Loucy (cell line): Measurements from ENCODE around the gene MACROD2.

Experiments
- H2AFZ ChIP-seq: fragments of 200-600 bp; sonication (generic); 2 replicates; pipeline ENCODE4 v1.6.0; 2016; ENCODE audit warnings: antibody characterized with exemption, mild to moderate bottlenecking, low read length, moderate library complexity
- H3F3A ChIP-seq: fragments of 200-600 bp; 2 replicates; pipeline ENCODE4 v1.6.0; 2016; ENCODE audit warnings: antibody characterized with exemption, low read depth, mild to moderate bottlenecking
- H3K27me3 ChIP-seq: fragments of 200-600 bp; sonication (generic); 2 replicates; pipeline ENCODE4 v1.6.1; 2014; ENCODE audit warnings: low read length, mild to moderate bottlenecking; ENCODE audit not compliant: insufficient read depth, poor library complexity, severe bottlenecking
- H3K36me3 ChIP-seq: fragments of 200-600 bp; sonication (generic); 2 replicates; pipeline ENCODE4 v1.6.1; 2016; ENCODE audit warnings: low read length; ENCODE audit not compliant: insufficient read depth
- H3K4me1 ChIP-seq: fragments of 200-600 bp; sonication (generic); 2 replicates; pipeline ENCODE4 v1.5.1; 2014; ENCODE audit warnings: low read length, mild to moderate bottlenecking; ENCODE audit not compliant: insufficient read depth, poor library complexity, severe bottlenecking
- H3K4me2 ChIP-seq: fragments of 200-600 bp; sonication (generic); 2 replicates; pipeline ENCODE4 v1.6.0; 2014; ENCODE audit warnings: antibody characterized with exemption, low read length, low read depth, mild to moderate bottlenecking; ENCODE audit not compliant: poor library complexity, severe bottlenecking
- H3K4me3 ChIP-seq: fragments of 200-600 bp; sonication (generic); 2 replicates; pipeline ENCODE4 v1.5.1; 2014; ENCODE audit warnings: low read length, mild to moderate bottlenecking, mixed read lengths; ENCODE audit not compliant: poor library complexity, severe bottlenecking
- H3K79me2 ChIP-seq: fragments of 200-600 bp; sonication (generic); 2 replicates; pipeline ENCODE4 v1.6.1; 2014; ENCODE audit warnings: low read length; ENCODE audit not compliant: insufficient read depth
- H3K9ac ChIP-seq: fragments of 200-600 bp; sonication (generic); 2 replicates; pipeline ENCODE4 v1.6.0; 2014; ENCODE audit warnings: mild to moderate bottlenecking, low read depth, low read length, moderate library complexity; ENCODE audit not compliant: poor library complexity, severe bottlenecking
- H3K9me2 ChIP-seq: fragments of 200-600 bp; sonication (generic); replicated peaks from 2 replicates; pipeline ENCODE4 v1.6.1; 2016; ENCODE audit warnings: low read depth, low read length, mixed read lengths
- H3K9me3 ChIP-seq: fragments of 200-600 bp; sonication (generic); 2 replicates; pipeline ENCODE4 v1.6.1; 2014; ENCODE audit warnings: mild to moderate bottlenecking, antibody characterized with exemption, low read length, low read depth; ENCODE audit not compliant: insufficient read depth
- H4K20me1 ChIP-seq: fragments of 200-600 bp; sonication (generic); 2 replicates; pipeline ENCODE4 v1.6.0; 2014; ENCODE audit warnings: antibody characterized with exemption, low read length, mild to moderate bottlenecking; ENCODE audit not compliant: insufficient read depth, poor library complexity, severe bottlenecking
- EZH2phosphoT487 ChIP-seq: fragments of 200-600 bp; IDR thresholded peaks from 2 replicates; pipeline ENCODE4 v1.6.1; 2018; ENCODE audit warnings: antibody characterized with exemption, mild to moderate bottlenecking, moderate library complexity, borderline replicate concordance
- TF ChIP-seq, protein P1 (sequence below): fragments of 200-600 bp; sonication (generic); conservative IDR thresholded peaks from 2 replicates; pipeline ENCODE4 v1.5.1; 2014; ENCODE audit warnings: mild to moderate bottlenecking, antibody characterized with exemption, low read length

The MACROD2 gene

DNA sequence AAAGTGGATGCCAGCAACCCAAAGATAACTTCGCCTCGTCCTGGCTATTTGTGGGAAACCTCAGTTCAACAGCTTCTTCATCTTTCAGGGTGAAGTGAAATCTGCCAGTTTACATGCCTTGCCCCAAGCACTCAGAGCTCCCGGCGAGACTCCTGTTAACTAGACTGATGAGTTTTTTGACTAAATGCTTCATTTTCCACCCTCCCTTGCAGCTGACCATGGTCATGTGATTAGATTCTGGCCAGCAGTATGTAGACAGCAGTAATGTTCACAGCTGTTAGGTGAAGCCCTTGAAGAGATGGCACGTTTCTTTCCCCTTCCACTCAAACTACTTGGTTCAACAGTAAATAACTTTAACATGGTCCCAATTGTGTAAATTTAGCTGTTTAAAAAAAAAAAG, 1060.9 kb downstream of the MACROD2 start:
- Histone ChIP-seq H3K36me3 (no peaks in the 10 kb centered on the region), H3K27me3 (no peaks in the 10 kb centered on the region), H3K4me1 (no peaks in the 10 kb centered on the region), H4K20me1 (no peaks in the 10 kb centered on the region), H3F3A (no peaks in the 10 kb centered on the region), H3K4me3 (no peak overlapping the region), H3K9me3 (no peaks in the 10 kb centered on the region; the same call in 1 of the 2 replicates), H3K9ac (no peak overlapping the region), H3K79me2 (no peaks in the 10 kb centered on the region), H3K9me2 (no peaks in the 10 kb centered on the region), H3K4me2 (no peak overlapping the region), H2AFZ (no peak overlapping the region)
- TF ChIP-seq, protein P1, sequence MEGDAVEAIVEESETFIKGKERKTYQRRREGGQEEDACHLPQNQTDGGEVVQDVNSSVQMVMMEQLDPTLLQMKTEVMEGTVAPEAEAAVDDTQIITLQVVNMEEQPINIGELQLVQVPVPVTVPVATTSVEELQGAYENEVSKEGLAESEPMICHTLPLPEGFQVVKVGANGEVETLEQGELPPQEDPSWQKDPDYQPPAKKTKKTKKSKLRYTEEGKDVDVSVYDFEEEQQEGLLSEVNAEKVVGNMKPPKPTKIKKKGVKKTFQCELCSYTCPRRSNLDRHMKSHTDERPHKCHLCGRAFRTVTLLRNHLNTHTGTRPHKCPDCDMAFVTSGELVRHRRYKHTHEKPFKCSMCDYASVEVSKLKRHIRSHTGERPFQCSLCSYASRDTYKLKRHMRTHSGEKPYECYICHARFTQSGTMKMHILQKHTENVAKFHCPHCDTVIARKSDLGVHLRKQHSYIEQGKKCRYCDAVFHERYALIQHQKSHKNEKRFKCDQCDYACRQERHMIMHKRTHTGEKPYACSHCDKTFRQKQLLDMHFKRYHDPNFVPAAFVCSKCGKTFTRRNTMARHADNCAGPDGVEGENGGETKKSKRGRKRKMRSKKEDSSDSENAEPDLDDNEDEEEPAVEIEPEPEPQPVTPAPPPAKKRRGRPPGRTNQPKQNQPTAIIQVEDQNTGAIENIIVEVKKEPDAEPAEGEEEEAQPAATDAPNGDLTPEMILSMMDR: no peak
- no peak for TF ChIP-seq EZH2phosphoT487

DNA sequence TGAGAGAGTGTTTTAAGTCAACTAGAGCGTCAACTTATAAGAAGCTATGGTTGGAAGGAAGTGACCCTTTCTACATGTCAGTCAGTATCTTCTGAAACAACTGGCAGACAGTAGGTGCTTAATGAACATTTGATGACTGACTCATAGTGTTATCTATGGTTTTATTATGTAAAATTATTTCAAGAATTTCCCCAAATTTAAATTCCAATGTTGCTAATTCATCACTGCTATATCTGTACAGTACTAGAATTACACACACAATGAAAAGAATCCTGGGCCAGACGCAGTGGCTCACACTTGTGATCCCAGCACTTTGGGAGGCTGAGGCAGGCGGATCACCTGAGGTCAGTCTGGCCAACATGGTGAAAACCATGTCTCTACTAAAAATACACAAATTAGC, 1063.5 kb downstream of the MACROD2 start:
- no peaks in the 10 kb centered on the region for H3F3A ChIP-seq
- H3K4me3 ChIP-seq: no peak overlapping the region
- no peak overlapping the region for H2AFZ ChIP-seq
- H4K20me1 ChIP-seq: no peaks in the 10 kb centered on the region
- no peaks in the 10 kb centered on the region for H3K9me2 ChIP-seq
- H3K9ac ChIP-seq: no peak overlapping the region
- no peaks in the 10 kb centered on the region for H3K79me2 ChIP-seq
- TF ChIP-seq, protein P1: no peak
- TF ChIP-seq EZH2phosphoT487: no peak
- H3K4me1 ChIP-seq: peaks cover 7% of the 10 kb centered on the region
- H3K36me3 ChIP-seq: no peaks in the 10 kb centered on the region
- no peaks in the 10 kb centered on the region for H3K9me3 ChIP-seq
- H3K27me3 ChIP-seq: no peaks in the 10 kb centered on the region
- H3K4me2 ChIP-seq: no peak overlapping the region

DNA sequence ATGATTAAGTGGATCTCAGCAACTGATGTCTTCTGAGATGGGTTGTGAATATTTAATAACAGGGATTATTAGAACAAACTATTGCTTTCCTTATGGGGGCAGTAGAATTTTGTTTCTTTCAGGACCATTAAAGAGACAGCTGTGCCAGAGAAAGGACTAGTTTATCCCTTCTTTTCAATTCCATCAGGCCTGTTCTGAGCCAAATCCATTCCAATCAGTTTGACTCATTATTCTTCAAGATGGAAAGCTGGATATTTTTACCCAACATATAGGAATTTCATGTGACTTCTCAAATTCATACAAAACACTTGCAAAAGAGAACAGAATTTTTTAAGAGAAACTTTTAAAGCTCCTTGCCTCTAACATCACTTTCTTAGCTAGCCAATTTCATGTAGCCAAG, 1064.1 kb downstream of the MACROD2 start:
- Histone ChIP-seq H3K9me3 (no peaks in the 10 kb centered on the region), H4K20me1 (no peaks in the 10 kb centered on the region), H3K9me2 (no peaks in the 10 kb centered on the region), H2AFZ (no peak overlapping the region), H3K36me3 (no peaks in the 10 kb centered on the region), H3F3A (no peaks in the 10 kb centered on the region), H3K4me1 (peaks cover 7% of the 10 kb centered on the region), H3K4me2 (no peak overlapping the region), H3K4me3 (no peak overlapping the region), H3K9ac (no peak overlapping the region), H3K79me2 (no peaks in the 10 kb centered on the region), H3K27me3 (no peaks in the 10 kb centered on the region)
- no peak for TF ChIP-seq EZH2phosphoT487
- TF ChIP-seq, protein P1: no peak
